Gastroesophageal sphincter (tissue), 3 donors: ENCODE results near the gene KIAA1217.

Source experiments
- EP300 ChIP-seq: sonication (generic); formaldehyde crosslinking; IDR thresholded peaks from one replicate; pipeline ENCODE4 v1.6.1; 2017; ENCODE audit warnings: antibody characterized with exemption, mild to moderate bottlenecking
- POLR2A ChIP-seq, 2 donors: fragments of 450-650 bp; IDR thresholded peaks; one replicate each; pipeline ENCODE4 v1.6.1; 2017; ENCODE audit warnings: antibody characterized with exemption in 2 of 2, mild to moderate bottlenecking in 2 of 2, moderate library complexity in 1 of 2
- TF ChIP-seq, protein P1 (sequence below), 4 experiments: fragments of 200-600 bp in 2 of 4; fragments of 450-650 bp in 2 of 4; sonication (generic) in 1 of 4; IDR thresholded peaks; one replicate each; pipeline ENCODE4 v1.5.1; 2017 to 2019; ENCODE audit warnings: antibody characterized with exemption in 4 of 4, mild to moderate bottlenecking in 2 of 4, moderate library complexity in 2 of 4

DNA sequence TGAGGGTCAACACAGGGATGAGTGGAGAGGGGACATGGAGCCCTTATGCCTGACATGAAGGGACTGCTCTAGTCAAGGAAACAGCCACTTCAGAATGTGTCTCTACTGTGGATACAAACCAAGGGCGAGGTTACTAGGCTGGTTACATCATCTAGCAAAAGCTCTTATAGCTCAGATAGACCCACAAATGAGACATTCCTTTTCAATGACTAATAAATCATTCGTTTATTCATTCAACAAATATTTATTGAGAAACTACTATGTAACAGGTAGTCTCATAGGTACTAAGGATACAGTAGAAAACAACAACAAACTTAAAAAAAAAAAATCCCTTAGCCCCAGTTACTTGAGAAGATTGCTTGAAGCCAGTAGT, 219.5 kb downstream of the KIAA1217 start:
- TF ChIP-seq POLR2A (IDR thresholded peaks at IDR 0.05) = no peak
- TF ChIP-seq, protein P1, sequence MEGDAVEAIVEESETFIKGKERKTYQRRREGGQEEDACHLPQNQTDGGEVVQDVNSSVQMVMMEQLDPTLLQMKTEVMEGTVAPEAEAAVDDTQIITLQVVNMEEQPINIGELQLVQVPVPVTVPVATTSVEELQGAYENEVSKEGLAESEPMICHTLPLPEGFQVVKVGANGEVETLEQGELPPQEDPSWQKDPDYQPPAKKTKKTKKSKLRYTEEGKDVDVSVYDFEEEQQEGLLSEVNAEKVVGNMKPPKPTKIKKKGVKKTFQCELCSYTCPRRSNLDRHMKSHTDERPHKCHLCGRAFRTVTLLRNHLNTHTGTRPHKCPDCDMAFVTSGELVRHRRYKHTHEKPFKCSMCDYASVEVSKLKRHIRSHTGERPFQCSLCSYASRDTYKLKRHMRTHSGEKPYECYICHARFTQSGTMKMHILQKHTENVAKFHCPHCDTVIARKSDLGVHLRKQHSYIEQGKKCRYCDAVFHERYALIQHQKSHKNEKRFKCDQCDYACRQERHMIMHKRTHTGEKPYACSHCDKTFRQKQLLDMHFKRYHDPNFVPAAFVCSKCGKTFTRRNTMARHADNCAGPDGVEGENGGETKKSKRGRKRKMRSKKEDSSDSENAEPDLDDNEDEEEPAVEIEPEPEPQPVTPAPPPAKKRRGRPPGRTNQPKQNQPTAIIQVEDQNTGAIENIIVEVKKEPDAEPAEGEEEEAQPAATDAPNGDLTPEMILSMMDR (IDR thresholded peaks at IDR 0.05) = no peak
- no peak for TF ChIP-seq EP300
